H9 (cell line): ENCODE results near the gene DES. TPM values are rescaled to one million over a fixed set of nuclear protein-coding genes. Genes with fewer than 3 reads are reported as not detected.
A peak's percentile ranks its signal among the peaks of the same experiment; 100 is the strongest.

ENCODE experiments used
- DNase-seq: peaks from one replicate; pipeline ENCODE4 v3.0.0-alpha.2; 2017
- H2AFZ ChIP-seq: one replicate; pipeline ENCODE4 v1.6.1; 2013; ENCODE audit warnings: mild to moderate bottlenecking, low read length, control low read depth, moderate library complexity
- H2AK5ac ChIP-seq: 2 replicates; pipeline ENCODE4 v1.6.1; 2013; ENCODE audit warnings: low read length, control low read depth, mixed read lengths; ENCODE audit not compliant: insufficient read length
- H2BK120ac ChIP-seq: one replicate; pipeline ENCODE4 v1.6.1; 2013; ENCODE audit warnings: low read depth, mild to moderate bottlenecking, low read length, control low read depth, inconsistent platforms; ENCODE audit not compliant: poor library complexity, severe bottlenecking
- H2BK12ac ChIP-seq: 2 replicates; pipeline ENCODE4 v1.6.1; 2013; ENCODE audit warnings: low read length, control low read depth, mixed read lengths, low read depth; ENCODE audit not compliant: insufficient read length
- H2BK15ac ChIP-seq: 2 replicates; pipeline ENCODE4 v1.6.1; 2013; ENCODE audit warnings: low read depth, low read length, control low read depth
- H2BK20ac ChIP-seq: one replicate; pipeline ENCODE4 v1.6.1; 2013; ENCODE audit warnings: low read depth, mild to moderate bottlenecking, low read length, control low read depth, inconsistent platforms; ENCODE audit not compliant: poor library complexity, severe bottlenecking
- H2BK5ac ChIP-seq: 2 replicates; pipeline ENCODE4 v1.6.1; 2013; ENCODE audit warnings: low read length, control low read depth, mixed read lengths; ENCODE audit not compliant: insufficient read length
- H3K14ac ChIP-seq: 2 replicates; pipeline ENCODE4 v1.6.1; 2013; ENCODE audit warnings: low read length, control low read depth; ENCODE audit not compliant: insufficient read depth
- H3K18ac ChIP-seq: 2 replicates; pipeline ENCODE4 v1.6.1; 2013; ENCODE audit warnings: low read depth, mild to moderate bottlenecking, mixed read lengths, low read length, control low read depth; ENCODE audit not compliant: insufficient read length
- H3K23ac ChIP-seq: 2 replicates; pipeline ENCODE4 v1.6.1; 2013; ENCODE audit warnings: low read length, control low read depth, mixed read lengths, low read depth; ENCODE audit not compliant: insufficient read length
- H3K23me2 ChIP-seq: 2 replicates; pipeline ENCODE4 v1.6.1; 2013; ENCODE audit warnings: low read depth, mild to moderate bottlenecking, mixed read lengths, low read length, control low read depth; ENCODE audit not compliant: insufficient read length, poor library complexity, severe bottlenecking
- H3K27ac ChIP-seq: 2 replicates; pipeline ENCODE4 v1.5.1; 2013; ENCODE audit warnings: low read length, control low read depth, mixed read lengths, low read depth; ENCODE audit not compliant: insufficient read length
- H3K27me3 ChIP-seq: 2 replicates; pipeline ENCODE4 v1.6.1; 2013; ENCODE audit warnings: low read length, control low read depth, inconsistent platforms; ENCODE audit not compliant: insufficient read depth
- H3K4ac ChIP-seq: 2 replicates; pipeline ENCODE4 v1.6.1; 2013; ENCODE audit warnings: low read depth, mild to moderate bottlenecking, control low read depth, inconsistent platforms, low read length, moderate library complexity
- H3K4me1 ChIP-seq: 2 replicates; pipeline ENCODE4 v1.6.1; 2013; ENCODE audit warnings: low read length, control low read depth, inconsistent platforms; ENCODE audit not compliant: insufficient read depth
- H3K4me2 ChIP-seq: 2 replicates; pipeline ENCODE4 v1.6.1; 2013; ENCODE audit warnings: low read length, control low read depth, mixed read lengths; ENCODE audit not compliant: insufficient read length, insufficient read depth
- H3K56ac ChIP-seq: 2 replicates; pipeline ENCODE4 v1.6.1; 2013; ENCODE audit warnings: low read depth, mild to moderate bottlenecking, mixed read lengths, low read length, control low read depth; ENCODE audit not compliant: insufficient read length
- H3K79me1 ChIP-seq: 2 replicates; pipeline ENCODE4 v1.6.1; 2013; ENCODE audit warnings: low read depth, mild to moderate bottlenecking, moderate library complexity, low read length, control low read depth, inconsistent platforms; ENCODE audit not compliant: insufficient read depth, poor library complexity, severe bottlenecking
- H3K79me2 ChIP-seq: 2 replicates; pipeline ENCODE4 v1.6.1; 2013; ENCODE audit warnings: low read length, control low read depth, inconsistent platforms; ENCODE audit not compliant: insufficient read depth
- H3K9ac ChIP-seq: 2 replicates; pipeline ENCODE4 v1.6.1; 2013; ENCODE audit warnings: low read length, control low read depth, mixed read lengths; ENCODE audit not compliant: insufficient read length; ENCODE audit errors: extremely low read depth
- H3K9me3 ChIP-seq: one replicate; pipeline ENCODE4 v1.6.1; 2013; ENCODE audit warnings: low read depth, low read length, inconsistent platforms; ENCODE audit not compliant: control insufficient read depth
- H3T11ph ChIP-seq: one replicate; pipeline ENCODE4 v1.6.1; 2013; ENCODE audit warnings: mild to moderate bottlenecking, low read length, control low read depth, inconsistent platforms
- H4K20me1 ChIP-seq: one replicate; pipeline ENCODE4 v1.6.1; 2013; ENCODE audit not compliant: control insufficient read depth, insufficient read length, insufficient read depth
- H4K5ac ChIP-seq: 2 replicates; pipeline ENCODE4 v1.6.1; 2013; ENCODE audit warnings: low read depth, mild to moderate bottlenecking, mixed read lengths, low read length, control low read depth; ENCODE audit not compliant: insufficient read length
- H4K8ac ChIP-seq: replicated peaks from 2 replicates; pipeline ENCODE4 v1.6.1; 2013; ENCODE audit warnings: low read length, control low read depth, mixed read lengths, low read depth; ENCODE audit not compliant: insufficient read length
- H4K91ac ChIP-seq: 2 replicates; pipeline ENCODE4 v1.6.1; 2013; ENCODE audit warnings: low read depth, mild to moderate bottlenecking, moderate library complexity, mixed read lengths, low read length, control low read depth; ENCODE audit not compliant: insufficient read length
- H3K27ac Mint-ChIP-seq, 3 experiments: 2 replicates in 2 of 3; 3 replicates in 1 of 3; pipeline ENCODE4 v1.8.0; 2020 to 2021; ENCODE audit warnings: mixed read lengths in 3 of 3, mild to moderate bottlenecking in 1 of 3, moderate library complexity in 1 of 3
- H3K27me3 Mint-ChIP-seq: 2 replicates; pipeline ENCODE4 v1.8.0; 2021; ENCODE audit warnings: low read depth, mild to moderate bottlenecking, moderate library complexity, mixed read lengths
- H3K36me3 Mint-ChIP-seq, 3 experiments: 2 replicates in 2 of 3; 3 replicates in 1 of 3; pipeline ENCODE4 v1.8.0; 2020 to 2021; ENCODE audit warnings: low read depth in 3 of 3, mixed read lengths in 3 of 3; ENCODE audit not compliant: insufficient read depth in 1 of 3
- H3K4me1 Mint-ChIP-seq, 2 experiments: 2 replicates each; pipeline ENCODE4 v1.8.0; 2020; ENCODE audit warnings: mixed read lengths in 2 of 2
- H3K4me3 Mint-ChIP-seq, 2 experiments: 2 replicates in 1 of 2; 3 replicates in 1 of 2; pipeline ENCODE4 v1.8.0; 2020 to 2021; ENCODE audit warnings: mild to moderate bottlenecking in 2 of 2, mixed read lengths in 2 of 2, moderate library complexity in 1 of 2
- H3K9me3 Mint-ChIP-seq, 2 experiments: 2 replicates in 1 of 2; 3 replicates in 1 of 2; pipeline ENCODE4 v1.8.0; 2020; ENCODE audit warnings: mild to moderate bottlenecking in 2 of 2, mixed read lengths in 2 of 2, moderate library complexity in 1 of 2
- CTCF ChIP-seq: fragments of 200-600 bp; sonication (generic); conservative IDR thresholded peaks from 3 replicates; pipeline ENCODE4 v1.8.0; 2021; ENCODE audit warnings: antibody characterized with exemption, mild to moderate bottlenecking
- WGBS: extraction: QIAGEN DNeasy Blood & Tissue Kit; methylation state at CpG from one replicate; pipeline ENCODE4 v1.1.7; 2013; ENCODE audit warnings: missing lambda C conversion rate, low lambda C conversion rate, mixed read lengths; ENCODE audit not compliant: insufficient read length; ENCODE audit errors: extremely low coverage; 5-methylcytosine and 5-hydroxymethylcytosine counted together
- total RNA-seq: library from RNA; stranded (reverse); gene quantifications from 2 replicates; pipeline ENCODE4 v1.2.1, GENCODE V29; 2021

DES gene
- total RNA-seq, 1 experiment from 2014 or later: 4.6 TPM

- H3K4ac ChIP-seq: no peak overlapping the region
- H2BK120ac ChIP-seq: no peak overlapping the region
- no peak overlapping the region for H2BK12ac ChIP-seq
- H4K8ac ChIP-seq: no peak overlapping the region
- no peak for TF ChIP-seq CTCF
- H3K27me3 Mint-ChIP-seq: peaks cover 4% of the 10 kb centered on the region
- H3K27ac Mint-ChIP-seq: no peak overlapping the region
- no peaks in the 10 kb centered on the region for H4K20me1 ChIP-seq
- H3K4me3 Mint-ChIP-seq: no peak overlapping the region
- peak overlapping the region; percentile 58 for H3K18ac ChIP-seq
- H3K79me2 ChIP-seq: no peaks in the 10 kb centered on the region
- no peak overlapping the region for H2BK20ac ChIP-seq
- H4K5ac ChIP-seq: no peak overlapping the region
- H2AFZ ChIP-seq: no peak overlapping the region
- H2AK5ac ChIP-seq: no peak overlapping the region
- no peak overlapping the region for H2BK15ac ChIP-seq
- no peaks in the 10 kb centered on the region for H3K23me2 ChIP-seq
- no peak overlapping the region for H3K9ac ChIP-seq
- H3K79me1 ChIP-seq: no peaks in the 10 kb centered on the region
- no peak overlapping the region for H3K4me2 ChIP-seq
- H3K14ac ChIP-seq: no peak overlapping the region
- no peaks in the 10 kb centered on the region for H3K9me3 ChIP-seq
- WGBS: no CpG with 5 or more reads among the region's 14 CpGs
- no peaks in the 10 kb centered on the region; the same call in 1 of the 2 replicates for H3K4me1 ChIP-seq
- H3K27ac ChIP-seq: no peak overlapping the region
- no peak overlapping the region for H4K91ac ChIP-seq
- no peak overlapping the region for H2BK5ac ChIP-seq
- no peaks in the 10 kb centered on the region; a peak in 1 of 5 replicates for H3K9me3 Mint-ChIP-seq
- H3K23ac ChIP-seq: no peak overlapping the region
- no peak overlapping the region for H3K56ac ChIP-seq
- no peaks in the 10 kb centered on the region for H3K27me3 ChIP-seq
- peaks cover 37 to 41% of the 10 kb centered on the region in 2 experiments for H3K4me1 Mint-ChIP-seq
- DNase-seq: no peak
- H3K36me3 Mint-ChIP-seq: peaks cover 4 to 14% (median 9%) of the 10 kb centered on the region in 3 experiments
- H3T11ph ChIP-seq: no peak overlapping the region
Measured at GRCh38 chr2:219461669-219462068, 43.5 kb downstream of the DES start.
